Colon (tissue), 2 donors: ENCODE measurements around the gene ZNF521.

Experiments used
- FAIRE-seq: peaks from 2 replicates; lab custom pipeline; 2012; peaks lifted over from hg19 to GRCh38; lab: Jason Lieb, UNC
- donor health status: control.
- donor health status: control.

The ZNF521 gene

DNA sequence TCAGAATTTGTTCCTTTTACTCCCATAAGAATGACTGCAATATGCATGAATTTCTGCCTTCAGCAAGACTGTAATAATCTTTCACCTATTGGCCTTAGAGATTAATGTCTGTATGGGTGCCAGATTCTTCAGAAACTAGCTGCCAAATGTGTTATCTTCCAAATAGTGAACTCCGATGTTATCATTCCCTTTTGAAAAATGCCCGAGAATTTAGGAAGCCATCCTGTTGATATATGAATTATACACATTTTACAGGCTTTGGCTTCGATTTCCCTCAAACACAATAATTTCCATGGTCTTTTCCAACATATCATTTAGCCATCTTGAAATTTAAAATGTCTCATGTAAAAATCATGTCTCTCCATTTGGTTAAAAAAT lies 101.5 kb downstream of the ZNF521 start:
- no peak for FAIRE-seq

DNA sequence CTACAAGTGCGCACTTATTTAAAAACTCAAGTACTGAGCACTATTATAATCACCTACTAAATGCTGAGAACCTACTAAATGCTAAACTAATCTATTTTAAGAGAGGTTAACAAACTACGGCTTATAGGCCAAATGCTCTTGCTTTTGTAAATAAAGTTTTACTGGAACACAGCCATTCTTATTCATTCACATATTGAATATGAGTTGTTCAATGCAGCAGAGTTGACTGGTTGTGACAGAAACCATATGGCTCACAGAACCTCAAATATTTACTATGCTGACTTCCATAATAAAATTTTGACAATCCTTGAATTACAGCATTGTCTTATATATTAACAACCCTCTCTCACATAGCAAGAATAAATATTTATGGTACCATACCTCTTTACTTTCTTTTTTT lies 103.2 kb downstream of the ZNF521 start:
- no peak for FAIRE-seq

DNA sequence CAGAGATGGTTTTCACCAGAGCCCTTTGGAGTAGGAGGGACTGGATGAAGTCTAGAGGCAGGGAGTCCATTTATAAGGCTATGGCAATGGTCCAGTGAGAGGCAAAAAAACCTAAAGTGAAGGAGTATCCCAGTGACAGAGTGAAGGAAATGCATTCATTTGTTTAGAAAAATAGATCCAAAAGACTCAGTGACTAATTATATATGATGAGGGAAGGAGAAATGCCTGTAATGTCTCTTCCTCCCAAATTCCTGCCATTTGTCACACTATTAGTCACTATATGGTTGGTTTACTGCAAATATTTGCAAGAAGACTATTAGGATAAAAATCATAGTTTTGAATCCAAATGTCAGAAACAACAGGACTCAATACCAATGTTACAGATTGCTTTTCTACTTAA lies 104.2 kb downstream of the ZNF521 start:
- no peak for FAIRE-seq

DNA sequence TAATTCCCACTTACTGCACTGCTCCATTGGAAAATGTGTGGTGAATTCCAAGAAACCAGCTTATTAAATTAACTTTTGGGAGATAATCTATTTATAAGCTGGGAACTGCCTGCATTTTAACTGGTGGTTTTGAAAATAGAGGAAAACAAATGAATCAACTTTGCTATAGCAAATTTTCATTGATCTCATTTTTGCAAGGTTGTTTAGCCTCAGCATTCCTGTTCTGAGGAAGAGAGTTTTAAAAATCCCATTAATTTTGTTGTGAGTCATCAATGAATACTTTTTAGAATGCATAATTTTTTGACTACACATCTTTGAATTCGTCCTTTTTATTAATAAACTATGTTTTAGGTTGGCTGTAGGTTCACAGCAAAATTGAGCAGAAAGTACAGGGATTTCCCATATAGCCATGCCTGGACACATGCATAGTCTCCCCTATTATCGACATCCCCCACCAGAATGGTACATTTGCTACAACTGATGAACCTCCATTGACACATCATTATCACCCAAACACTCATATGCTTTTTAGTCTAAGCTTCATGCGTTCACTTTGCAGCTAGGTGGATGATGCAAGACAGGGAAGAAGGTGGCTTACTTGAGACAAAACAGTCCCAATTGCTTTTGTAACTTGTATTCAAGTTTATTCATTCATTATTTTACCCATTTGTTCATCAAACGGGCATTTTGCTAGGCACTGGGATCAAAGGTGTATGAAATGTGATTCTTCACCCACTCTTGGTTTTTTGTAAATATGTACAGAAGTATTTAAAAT lies 106.9 kb downstream of the ZNF521 start:
- FAIRE-seq = no peak

DNA sequence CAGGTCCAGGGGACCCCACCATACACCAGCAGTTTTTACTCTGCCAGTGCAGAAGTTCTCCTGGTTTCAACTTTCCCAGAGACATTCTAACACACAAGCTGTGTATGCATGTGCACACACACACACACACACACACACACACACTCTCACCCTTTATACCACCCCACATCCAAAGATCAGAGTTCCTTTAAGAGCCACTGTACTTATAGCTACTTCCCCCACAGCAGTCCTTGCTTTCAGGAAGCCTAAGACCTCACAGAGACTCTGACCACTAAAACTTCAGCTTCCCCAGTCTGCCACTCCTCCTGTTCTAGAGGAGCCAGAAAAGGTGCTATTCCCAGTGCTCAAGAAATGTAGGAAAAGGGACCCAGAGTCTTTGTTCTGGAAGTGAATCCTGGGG lies 107.8 kb downstream of the ZNF521 start:
- no peak for FAIRE-seq

DNA sequence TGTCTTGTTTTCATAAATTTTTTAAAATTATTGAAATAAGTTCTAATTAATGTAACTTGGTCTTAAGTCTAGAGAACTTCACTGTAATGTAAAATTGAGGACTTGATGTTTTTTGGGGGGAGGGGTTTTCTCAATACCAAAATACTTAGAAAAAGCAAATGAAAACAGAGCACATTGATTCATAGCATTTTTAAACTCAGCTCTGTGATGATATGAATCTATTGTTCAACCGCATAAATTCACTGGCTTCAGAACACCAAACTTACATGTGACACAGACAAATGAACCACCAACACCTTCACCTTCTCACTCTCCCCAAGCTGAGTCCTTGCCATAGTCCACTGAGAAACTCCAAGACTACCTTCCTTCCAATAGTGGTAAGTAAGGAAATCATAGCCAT lies 108.2 kb downstream of the ZNF521 start:
- no peak for FAIRE-seq

DNA sequence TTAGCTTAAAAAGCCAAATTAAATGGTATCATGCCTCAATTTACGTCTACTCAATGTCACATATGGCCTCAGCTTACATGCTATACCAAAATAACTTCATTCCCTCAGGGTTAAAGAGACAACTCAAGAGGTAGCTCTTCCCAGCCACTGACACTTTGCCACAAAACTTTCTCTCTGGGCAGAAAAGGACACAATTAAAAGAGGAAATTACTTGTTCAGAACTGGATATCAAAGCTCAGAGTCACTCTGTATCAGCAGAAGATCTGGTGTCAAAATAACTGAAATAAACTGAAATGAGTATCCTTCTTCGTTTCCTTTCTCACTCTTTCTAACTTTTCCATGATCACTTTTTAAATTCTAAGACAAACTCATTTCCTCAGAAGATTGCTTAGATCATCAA lies 108.7 kb downstream of the ZNF521 start:
- FAIRE-seq = no peak

DNA sequence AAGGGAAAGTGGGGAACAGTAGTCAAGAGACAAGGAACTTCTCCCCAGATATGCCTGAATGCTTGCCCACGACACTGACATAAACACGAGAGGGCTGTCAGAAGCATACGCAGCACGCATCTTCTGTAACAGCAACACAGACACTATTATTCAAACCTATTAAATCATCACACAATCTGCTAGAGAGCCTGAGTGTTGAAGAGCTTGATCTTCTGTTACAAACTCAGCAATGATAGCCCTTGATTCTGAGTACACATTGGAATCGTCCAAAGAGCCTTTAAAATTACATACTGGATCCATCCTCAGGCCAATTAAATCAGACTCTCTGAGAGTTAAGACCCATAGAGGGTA lies 111.6 kb downstream of the ZNF521 start:
- FAIRE-seq = no peak

DNA sequence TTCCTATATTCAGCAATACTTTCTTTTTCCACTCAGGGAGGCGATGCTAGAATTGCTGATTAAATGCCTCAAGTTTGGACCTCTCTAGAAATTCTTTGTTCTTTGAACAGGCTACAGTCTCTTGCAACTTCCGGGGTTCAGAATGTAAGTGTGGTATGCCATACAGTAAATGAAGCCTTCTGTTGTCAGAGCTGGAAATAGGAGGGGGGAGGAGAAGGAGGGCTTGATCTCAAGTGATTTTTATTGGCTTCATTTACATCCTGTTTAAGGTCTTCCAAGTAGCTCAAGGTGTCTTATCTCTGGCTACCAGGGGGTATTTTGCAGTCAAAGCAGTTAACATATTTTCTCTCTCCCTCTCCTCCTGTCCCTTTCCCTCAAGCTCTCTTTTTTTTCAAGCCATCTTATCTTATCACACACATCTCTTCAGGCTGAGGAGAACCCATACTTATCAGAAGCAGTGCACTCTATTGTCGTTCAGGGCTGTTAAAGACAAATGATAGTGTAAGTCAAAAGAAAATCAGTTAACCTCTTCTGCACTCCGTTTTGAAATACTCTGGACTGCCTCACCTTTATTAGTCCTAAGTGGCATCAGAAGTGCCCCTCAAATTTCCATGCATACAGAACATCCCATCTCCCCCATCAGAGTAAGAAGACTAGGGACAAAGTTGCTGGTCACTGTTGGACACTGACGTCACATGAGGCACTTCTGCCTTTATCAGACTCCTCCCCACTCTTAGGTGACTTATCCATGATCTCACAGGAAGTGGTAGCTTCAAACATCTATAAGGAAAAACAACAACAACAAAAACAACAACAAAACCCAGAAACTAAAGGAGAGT lies 112.2 kb downstream of the ZNF521 start:
- FAIRE-seq = no peak

DNA sequence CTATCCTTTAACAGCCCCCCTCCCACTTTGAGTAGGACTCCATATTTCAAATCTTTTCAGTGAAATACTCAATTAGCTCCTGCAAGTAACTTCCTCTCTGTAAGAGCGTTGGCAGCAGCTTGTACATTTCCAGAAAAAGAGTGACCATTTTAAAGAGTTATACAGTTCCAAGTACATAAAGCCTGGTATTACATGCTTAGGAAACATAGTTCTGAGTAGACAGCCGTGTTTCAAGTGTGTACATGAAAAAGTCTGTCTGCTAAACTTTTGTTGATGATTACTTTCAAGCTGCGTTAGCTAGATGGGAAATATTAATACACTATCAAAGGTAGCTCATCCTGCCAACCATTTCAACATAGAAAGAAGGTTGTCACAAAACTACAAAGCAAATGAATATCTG lies 112.8 kb downstream of the ZNF521 start:
- FAIRE-seq = no peak

DNA sequence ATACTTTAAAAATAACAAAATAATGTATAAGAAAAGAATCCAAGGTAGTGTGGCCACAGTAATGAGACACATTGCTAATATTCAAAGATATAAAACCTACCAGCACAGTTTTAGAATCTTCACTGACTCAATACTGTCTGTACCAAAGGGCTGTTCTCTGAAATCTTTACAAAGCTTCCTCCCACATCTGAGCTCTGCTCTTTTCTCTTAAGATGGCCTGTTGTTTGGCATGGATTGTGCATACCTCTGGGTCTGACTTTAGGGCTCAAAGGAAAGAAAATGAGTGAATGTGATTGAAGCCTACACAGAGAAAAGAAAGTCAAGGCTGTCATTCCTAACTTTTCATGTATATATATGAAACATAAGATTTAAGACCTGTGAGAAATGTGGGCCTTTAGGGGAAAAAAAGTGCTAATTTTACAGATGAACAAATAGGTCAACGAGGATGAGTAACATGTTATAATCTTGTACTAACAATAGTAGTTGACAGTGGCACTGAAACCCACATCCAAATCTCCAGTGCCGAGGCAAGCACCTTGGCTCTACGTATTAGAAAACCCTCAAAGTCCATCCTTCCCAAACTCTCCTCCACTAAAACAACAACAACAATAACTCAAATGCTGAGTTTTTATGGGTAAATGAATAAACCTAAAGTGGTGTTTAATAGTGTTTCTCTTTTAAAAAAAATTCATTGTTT lies 114.2 kb downstream of the ZNF521 start:
- FAIRE-seq = no peak

DNA sequence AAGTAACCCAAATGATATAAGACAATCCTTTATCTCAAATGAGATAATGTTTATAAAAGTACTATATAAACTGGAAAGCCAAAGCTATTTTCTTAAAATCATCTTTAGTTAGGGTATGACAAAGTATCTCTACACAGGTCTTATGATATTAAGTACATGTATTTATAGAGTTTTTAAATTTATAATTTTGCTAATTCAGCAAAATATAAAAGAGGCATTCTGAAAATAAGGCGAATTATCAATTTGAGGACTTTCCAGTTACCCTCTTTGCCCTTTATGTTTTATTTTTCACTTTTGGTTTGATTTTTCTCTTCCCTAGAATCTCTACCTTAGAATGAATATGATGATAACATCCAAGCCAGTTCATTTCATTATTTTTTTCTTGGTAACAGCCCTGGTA lies 115.2 kb downstream of the ZNF521 start:
- FAIRE-seq = peak; percentile 77

DNA sequence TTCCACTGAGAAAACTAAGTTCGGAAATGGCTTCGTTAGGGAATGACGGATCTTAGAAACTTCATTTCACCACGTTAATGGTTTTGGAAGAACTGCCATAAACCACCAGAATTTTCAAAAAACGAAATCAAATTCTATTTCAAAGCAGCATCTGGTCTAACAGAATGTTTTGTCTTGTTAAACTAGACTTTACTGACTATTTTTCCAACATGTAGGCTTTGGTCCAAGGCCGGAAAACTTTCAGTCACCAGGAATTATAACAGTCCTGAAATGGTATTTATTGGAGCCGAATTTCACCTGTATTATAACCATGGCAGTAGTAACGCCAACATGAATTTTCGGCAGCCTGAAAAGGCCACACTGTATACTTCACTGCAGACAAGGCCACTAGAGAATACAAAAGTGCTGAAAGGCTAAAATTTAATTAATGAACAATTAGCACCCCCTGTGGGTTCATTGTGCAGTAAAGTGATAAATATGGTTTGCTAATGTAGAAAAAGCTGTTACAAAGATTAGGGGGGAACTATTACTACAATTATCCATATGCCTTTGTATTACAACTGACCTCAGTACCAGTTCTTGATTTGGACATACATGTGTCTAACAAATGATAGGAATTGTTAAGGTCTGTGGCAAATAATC lies 116.4 kb downstream of the ZNF521 start:
- no peak for FAIRE-seq

DNA sequence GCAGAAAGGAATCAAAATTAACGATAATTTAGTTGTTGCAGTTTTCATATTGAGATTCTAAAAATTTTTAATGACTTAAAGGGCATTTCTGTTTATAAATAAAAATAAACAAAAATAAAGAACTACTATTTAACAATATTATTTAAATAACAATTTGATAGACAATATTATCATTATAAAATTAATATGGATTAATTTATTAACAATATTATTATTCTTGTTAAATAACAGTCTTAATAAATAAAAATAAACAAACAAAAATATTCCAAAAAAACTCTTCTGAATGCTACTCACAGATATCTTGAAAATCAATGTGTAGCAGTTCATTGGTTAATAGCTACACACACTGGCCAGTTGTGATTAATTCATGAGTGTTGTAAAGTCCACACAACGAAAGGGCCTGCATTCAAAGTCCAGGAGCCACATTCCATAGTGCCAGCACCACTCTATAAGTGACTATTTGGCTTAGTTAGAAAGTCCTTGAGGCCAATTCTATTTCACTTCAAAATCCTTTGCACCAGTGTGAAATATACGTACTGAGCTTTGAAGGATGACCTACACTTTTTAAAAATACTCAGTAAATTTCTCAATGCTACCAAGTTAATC lies 117.1 kb downstream of the ZNF521 start:
- FAIRE-seq = peak; percentile 81

DNA sequence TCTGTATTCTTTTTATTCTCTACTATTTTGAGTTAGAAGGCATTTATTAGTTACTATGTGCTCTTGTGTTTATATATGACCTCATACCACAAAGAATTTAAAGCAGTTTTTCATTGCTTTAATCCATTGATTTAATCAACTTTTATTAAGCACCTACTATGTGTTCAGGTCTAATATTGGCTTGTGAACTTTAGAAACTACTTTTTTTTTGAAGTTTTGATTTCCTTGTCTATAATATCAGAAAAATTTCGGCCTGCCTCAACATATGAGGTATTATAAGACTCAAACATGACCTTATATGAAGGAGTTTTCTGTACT lies 117.7 kb downstream of the ZNF521 start:
- FAIRE-seq = no peak

DNA sequence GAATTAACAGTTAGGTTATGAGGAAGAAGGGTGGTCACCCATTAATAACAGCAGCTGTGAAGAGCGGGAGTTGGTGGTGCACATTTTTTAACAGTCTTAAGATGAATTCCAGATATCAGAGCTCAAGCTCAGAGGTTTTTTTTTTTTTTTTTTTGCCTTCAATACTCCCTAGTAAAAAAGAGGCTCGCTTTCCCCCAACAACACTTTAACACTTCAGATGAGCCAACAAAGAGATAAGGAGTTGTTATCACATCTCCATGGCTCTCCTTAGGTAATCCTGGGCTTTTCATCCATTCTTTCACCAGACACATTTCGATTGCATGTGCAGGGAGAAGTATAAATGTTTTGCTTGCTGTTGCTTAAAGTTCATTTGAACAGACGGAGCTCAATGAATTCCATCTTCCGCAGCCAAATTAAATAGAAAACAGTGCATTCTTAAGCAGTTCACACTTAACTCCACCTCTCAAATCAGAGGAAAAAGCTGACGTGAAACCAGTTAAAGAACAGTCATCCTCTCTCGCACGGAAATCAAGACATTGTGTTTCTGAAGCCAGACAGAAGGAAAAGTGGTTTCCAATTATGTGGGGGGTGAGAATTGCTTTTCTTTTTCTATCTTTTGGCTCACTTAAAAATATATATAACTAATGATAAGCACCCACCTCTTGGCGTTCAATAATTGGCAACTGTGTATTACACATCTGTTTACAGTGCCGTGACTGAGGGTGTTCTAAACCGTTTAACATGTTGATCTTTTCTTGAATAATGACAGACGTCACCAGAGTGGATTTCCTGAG lies 118.2 kb downstream of the ZNF521 start:
- no peak for FAIRE-seq

DNA sequence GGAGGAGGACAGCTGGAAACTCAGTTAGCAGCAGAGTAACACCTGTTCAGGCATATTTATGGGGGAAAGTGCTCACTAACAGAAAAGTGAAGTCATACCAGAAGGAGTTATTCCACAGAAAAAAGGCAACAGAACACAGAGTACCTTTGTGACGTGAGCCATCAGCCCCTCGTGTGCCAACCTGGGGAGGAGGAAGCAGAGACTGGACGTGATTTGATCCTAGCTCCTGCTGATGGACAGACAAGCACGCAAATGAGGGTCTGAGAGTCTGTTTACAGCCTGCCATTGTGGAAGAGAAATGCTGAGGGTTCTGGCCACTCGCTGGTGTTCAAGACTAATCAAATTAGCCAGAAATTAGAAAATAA lies 120.7 kb downstream of the ZNF521 start:
- no peak for FAIRE-seq

DNA sequence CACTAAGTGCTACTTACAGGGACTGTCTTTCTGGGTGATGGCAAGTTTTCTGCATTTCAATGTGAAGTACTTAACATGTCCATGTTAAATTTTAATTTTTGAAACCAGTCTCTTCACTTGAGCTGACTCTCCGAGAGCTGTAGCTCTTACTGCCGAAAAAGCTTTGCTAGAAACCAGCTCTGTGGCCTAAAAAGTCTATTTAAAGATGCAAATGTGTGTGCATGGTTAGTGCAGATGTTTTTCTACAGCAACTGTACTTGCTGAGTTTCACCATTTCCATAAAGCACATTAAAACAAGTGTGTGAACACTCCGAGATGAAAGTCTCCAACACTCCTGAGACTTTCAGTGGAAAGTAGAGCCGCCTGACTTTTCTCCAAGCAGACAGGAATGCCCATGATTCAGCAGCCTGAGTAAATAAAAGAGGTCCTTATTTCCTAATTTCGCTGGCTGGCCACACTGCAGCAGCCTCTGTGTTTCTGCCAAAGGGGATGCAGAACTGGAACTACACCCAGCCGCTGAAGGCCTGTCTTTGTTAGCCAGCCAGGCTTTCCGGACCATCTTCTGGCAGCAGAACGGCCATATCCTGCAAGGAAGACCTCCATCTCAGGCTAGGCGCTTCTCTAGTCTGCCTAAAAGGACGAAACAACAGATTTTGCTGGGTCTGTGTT lies 121.2 kb downstream of the ZNF521 start:
- no peak for FAIRE-seq

DNA sequence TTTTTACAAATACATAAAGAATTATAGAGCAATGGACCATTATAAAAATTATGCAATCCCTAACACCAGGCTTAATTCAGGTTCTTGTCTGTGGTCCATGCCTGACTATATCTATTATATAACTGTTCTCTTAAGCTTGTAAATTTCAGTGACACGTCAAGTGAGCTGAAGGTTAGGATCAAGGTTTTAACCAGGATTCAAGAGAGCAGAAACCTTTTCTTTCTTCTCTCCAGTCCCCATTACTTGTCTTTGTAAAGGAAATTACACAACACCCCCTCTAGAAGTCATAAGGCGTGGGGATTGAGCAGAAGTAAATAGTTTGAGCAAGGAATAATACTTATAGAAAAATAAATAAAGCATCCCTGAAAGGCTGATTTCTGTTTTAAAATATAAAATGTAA lies 122.0 kb downstream of the ZNF521 start:
- FAIRE-seq = no peak

DNA sequence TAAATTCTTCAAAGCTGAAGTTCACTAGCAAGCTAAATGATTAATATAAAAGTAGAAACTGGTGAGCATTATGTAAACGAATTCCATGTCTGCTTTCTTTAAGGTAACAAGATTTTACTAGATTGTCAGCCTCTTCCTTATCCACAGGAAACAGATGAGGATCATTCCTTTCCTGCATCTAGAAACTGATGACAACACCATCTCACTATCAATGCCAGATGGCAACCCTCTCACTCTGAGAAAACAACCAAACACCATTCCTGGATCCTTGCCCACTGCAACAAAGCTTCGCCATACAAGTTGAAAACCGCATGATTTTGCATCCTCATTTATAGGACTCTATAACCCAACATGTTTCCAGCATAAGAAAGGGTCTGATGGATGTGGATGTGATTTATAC lies 122.9 kb downstream of the ZNF521 start:
- FAIRE-seq = no peak

DNA sequence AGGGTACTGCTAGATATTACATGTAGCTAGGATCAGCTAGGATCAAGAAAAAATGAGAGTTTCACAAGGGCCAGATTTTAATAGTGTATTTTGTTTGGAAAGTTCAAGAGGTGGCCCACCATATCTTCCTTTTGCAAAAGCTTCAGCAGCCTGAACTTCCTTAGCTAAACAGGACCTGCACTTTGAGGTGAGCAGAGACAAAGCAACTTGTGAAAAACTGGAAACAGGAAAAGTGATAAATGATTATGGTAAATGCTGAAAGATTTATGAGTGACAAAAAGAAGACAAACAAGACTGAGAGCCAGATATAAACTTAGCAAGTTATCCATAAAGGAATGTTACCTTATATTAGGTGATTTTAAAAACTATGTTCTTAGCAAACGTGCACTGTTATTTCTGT lies 123.6 kb downstream of the ZNF521 start:
- FAIRE-seq = no peak
